CD4-positive, CD25-positive, alpha-beta regulatory T cell (primary cell): ENCODE measurements around the gene BBS2. TPM values are rescaled to one million over a fixed set of nuclear protein-coding genes. Genes with fewer than 3 reads are reported as not detected.
"Not testable (repeated sequence)": the region's sequence is repeated elsewhere in the genome, so short reads cannot be mapped to it uniquely, and the experiment has no call there.

Experiments used
- ATAC-seq, 2 donors: fragments of 150-1000 bp; cut with Tn5 transposase; one replicate each; pipeline ENCODE4 v1.10.0; 2021; ENCODE audit warnings: low read depth in 2 of 2, moderate number of reproducible peaks in 2 of 2, moderate library complexity in 1 of 2
- DNase-seq, 3 donors: peaks; one replicate each; pipeline versions ENCODE4 v3.0.0 to v3.0.0-alpha.2; 2012 to 2022; ENCODE audit warnings: mixed read lengths in 1 of 3
- H3K27ac ChIP-seq: one replicate; pipeline ENCODE4 v1.7.0; 2013; ENCODE audit warnings: mild to moderate bottlenecking, low read length; ENCODE audit not compliant: insufficient read depth, poor library complexity, severe bottlenecking
- H3K27me3 ChIP-seq: one replicate; pipeline ENCODE4 v1.7.0; 2013; ENCODE audit warnings: low read length; ENCODE audit not compliant: control insufficient read depth, insufficient read depth
- H3K36me3 ChIP-seq: one replicate; pipeline ENCODE4 v1.7.0; 2013; ENCODE audit warnings: mild to moderate bottlenecking, low read length, moderate library complexity; ENCODE audit not compliant: control insufficient read depth, insufficient read depth
- H3K4me1 ChIP-seq: 2 replicates; pipeline ENCODE4 v1.7.0; 2013; ENCODE audit warnings: mild to moderate bottlenecking, low read length; ENCODE audit not compliant: insufficient read depth, control insufficient read depth, poor library complexity, severe bottlenecking
- H3K4me3 ChIP-seq: one replicate; pipeline ENCODE4 v1.7.0; 2013; ENCODE audit warnings: low read depth, mild to moderate bottlenecking, low read length, moderate library complexity
- H3K9me3 ChIP-seq, 2 experiments: 1 replicate in 1 of 2; 2 replicates in 1 of 2; pipeline ENCODE4 v1.7.0; 2013; ENCODE audit warnings: low read length in 2 of 2, mild to moderate bottlenecking in 1 of 2, moderate library complexity in 1 of 2; ENCODE audit not compliant: control insufficient read depth in 2 of 2
- H3K27ac Mint-ChIP-seq, 3 donors: one replicate each; pipeline ENCODE4 v1.8.0; 2020 to 2022; ENCODE audit warnings: mild to moderate bottlenecking in 3 of 3, mixed read lengths in 3 of 3, moderate library complexity in 2 of 3
- H3K27me3 Mint-ChIP-seq: one replicate; pipeline ENCODE4 v1.8.0; 2022; ENCODE audit warnings: mild to moderate bottlenecking, mixed read lengths
- H3K36me3 Mint-ChIP-seq: one replicate; pipeline ENCODE4 v1.8.0; 2020; ENCODE audit warnings: mixed read lengths
- H3K4me1 Mint-ChIP-seq, 4 donors: one replicate each; pipeline ENCODE4 v1.8.0; 2020 to 2022; ENCODE audit warnings: mixed read lengths in 4 of 4, mild to moderate bottlenecking in 1 of 4
- H3K4me3 Mint-ChIP-seq, 4 donors: one replicate each; pipeline ENCODE4 v1.8.0; 2020 to 2022; ENCODE audit warnings: mild to moderate bottlenecking in 4 of 4, mixed read lengths in 4 of 4, moderate library complexity in 3 of 4
- H3K9me3 Mint-ChIP-seq, 7 donors: one replicate each; pipeline ENCODE4 v1.8.0; 2020 to 2022; ENCODE audit warnings: mixed read lengths in 7 of 7, mild to moderate bottlenecking in 3 of 7, moderate library complexity in 2 of 7
- polyA plus RNA-seq, 4 donors: library from polyadenylated mRNA; unstranded; fragments of 300-500 nt; fragmentation: Illumina TruSeq; gene quantifications; one replicate each; pipeline ENCODE4 v1.2.3, GENCODE V29; 2021
- total RNA-seq: library from RNA; stranded (reverse); gene quantifications from one replicate; pipeline ENCODE4 v1.2.3, GENCODE V29; 2022

BBS2 gene
- total and polyA plus RNA-seq, 5 donors from 2014 or later: 24.8 to 46.5 (median 37.0) TPM

DNA sequence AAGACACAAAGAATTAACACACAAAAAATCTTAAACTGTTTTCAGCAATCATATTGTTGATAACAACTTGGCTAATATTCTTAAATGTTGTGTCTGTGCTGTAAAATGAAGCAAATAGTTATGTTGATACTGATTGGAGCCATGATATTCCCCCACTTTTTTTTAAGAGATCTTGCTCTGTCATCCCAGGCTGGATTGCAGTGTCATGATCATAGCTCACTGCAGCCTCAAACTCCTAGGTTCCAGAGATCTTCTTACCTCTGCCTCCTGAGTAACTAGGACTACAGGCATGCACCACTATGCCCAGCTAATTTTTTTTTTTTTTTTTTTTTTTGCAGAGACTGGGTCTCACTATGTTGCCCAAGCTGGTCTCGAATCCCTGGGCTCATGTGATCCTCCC, 26.0 kb downstream of the BBS2 start:
- Histone ChIP-seq H3K4me3 (no peak overlapping the region), H3K4me1 (no peaks in the 10 kb centered on the region), H3K36me3 (peaks cover 42% of the 10 kb centered on the region), H3K9me3 (no peaks in the 10 kb centered on the region), H3K27me3 (no peaks in the 10 kb centered on the region), H3K27ac (no peak overlapping the region)
- Mint-ChIP-seq H3K36me3 (peaks cover 52% of the 10 kb centered on the region), H3K9me3 (no peaks in the 10 kb centered on the region), H3K27me3 (no peaks in the 10 kb centered on the region), H3K4me1 (peaks cover 0 to 8% (median 0%) of the 10 kb centered on the region in 4 donors), H3K4me3 (no peak overlapping the region), H3K27ac (no peak overlapping the region)
- ATAC-seq (no peak), DNase-seq (no peak)

DNA sequence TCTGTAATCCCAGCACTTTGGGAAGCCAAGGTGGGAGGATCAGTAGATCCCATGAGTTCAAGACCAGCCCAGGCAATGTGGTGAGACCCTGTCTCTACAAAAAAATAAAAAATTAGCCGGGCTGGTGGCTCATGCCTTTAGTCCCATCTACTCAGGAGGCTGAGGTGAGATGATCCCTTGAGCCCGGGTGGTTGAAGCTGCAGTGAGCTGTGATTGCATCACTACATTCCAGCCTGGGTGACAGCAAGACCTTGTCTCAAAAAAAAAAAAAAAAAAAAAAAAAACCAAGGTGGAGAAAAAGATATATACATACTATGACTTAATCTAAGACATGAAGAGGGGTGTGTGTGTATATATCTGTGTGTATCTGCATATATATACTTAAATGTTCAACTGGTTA, 26.7 kb downstream of the BBS2 start:
- Mint-ChIP-seq H3K4me1 (peaks cover 0 to 8% (median 0%) of the 10 kb centered on the region in 4 donors), H3K4me3 (no peak overlapping the region), H3K9me3 (no peaks in the 10 kb centered on the region), H3K27ac (no peak overlapping the region), H3K36me3 (peaks cover 46% of the 10 kb centered on the region), H3K27me3 (no peaks in the 10 kb centered on the region)
- Histone ChIP-seq H3K36me3 (peaks cover 35% of the 10 kb centered on the region), H3K4me1 (no peaks in the 10 kb centered on the region), H3K27me3 (no peaks in the 10 kb centered on the region), H3K4me3 (no peak overlapping the region), H3K9me3 (no peaks in the 10 kb centered on the region), H3K27ac (no peak overlapping the region)
- DNase-seq: no peak
- no peak for ATAC-seq

DNA sequence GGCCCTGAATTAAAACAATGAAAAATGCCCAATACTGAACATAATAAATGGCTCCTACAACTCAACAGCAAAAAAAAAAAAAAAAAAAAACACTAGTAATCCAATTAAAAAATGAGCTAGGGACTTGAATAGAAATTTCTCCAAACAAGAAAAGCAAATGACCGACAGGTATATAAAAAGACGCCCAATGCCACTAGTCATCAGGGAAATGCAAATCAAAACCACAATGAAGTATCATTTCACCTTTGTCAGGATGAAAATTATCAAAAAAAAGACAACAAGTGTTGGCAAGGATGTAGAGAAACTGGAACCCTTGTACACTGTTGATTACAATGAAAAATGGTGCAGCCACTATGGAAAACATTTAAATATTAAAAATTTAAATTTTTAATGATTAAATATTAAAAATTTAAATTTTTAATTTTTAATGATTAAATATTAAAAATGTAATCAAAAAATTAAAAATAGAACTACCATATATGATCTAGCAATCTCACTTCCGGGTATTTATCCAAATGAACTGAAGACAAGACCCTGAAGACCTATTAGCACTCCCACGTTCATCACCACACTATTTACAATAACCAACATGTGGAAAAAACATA, 28.1 kb downstream of the BBS2 start:
- Mint-ChIP-seq H3K4me1 (peaks cover 0 to 5% (median 0%) of the 10 kb centered on the region in 4 donors), H3K36me3 (peaks cover 34% of the 10 kb centered on the region), H3K27ac (no peak overlapping the region), H3K9me3 (no peaks in the 10 kb centered on the region), H3K4me3 (no peak overlapping the region), H3K27me3 (no peaks in the 10 kb centered on the region)
- H3K4me3 ChIP-seq: no peak overlapping the region
- no peaks in the 10 kb centered on the region for H3K9me3 ChIP-seq
- H3K4me1 ChIP-seq: no peaks in the 10 kb centered on the region
- DNase-seq (no peak), ATAC-seq (no peak)
- no peak overlapping the region for H3K27ac ChIP-seq
- H3K36me3 ChIP-seq: peaks cover 22% of the 10 kb centered on the region
- no peaks in the 10 kb centered on the region for H3K27me3 ChIP-seq

DNA sequence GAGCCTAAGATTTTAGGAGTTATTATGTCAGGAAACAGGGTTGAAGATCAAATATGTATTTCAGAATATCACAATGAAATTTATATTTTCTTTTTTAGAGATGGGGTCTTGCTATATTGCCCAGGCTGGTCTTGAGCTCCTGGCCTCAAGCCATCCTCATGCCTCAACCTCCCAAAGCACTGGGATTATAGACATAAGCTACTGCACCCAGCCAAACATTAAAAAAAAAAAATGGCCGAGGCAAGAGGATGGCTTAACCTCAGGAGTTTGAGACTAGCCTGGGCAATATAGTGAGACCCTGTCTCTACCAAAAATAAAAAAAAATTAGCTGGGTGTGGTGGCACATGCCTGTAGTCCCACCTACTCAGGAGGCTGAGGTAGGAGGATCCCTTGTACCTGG, 31.0 kb downstream of the BBS2 start:
- H3K4me1 ChIP-seq, DNase-seq, ATAC-seq, H3K4me3 Mint-ChIP-seq, H3K27me3 ChIP-seq, H3K27ac ChIP-seq, H3K4me3 ChIP-seq, H3K27ac Mint-ChIP-seq, H3K9me3 Mint-ChIP-seq, H3K27me3 Mint-ChIP-seq, H3K4me1 Mint-ChIP-seq, H3K9me3 ChIP-seq: not testable (repeated sequence)
- peaks cover 19% of the 10 kb centered on the region for H3K36me3 ChIP-seq
- peaks cover 29% of the 10 kb centered on the region for H3K36me3 Mint-ChIP-seq

DNA sequence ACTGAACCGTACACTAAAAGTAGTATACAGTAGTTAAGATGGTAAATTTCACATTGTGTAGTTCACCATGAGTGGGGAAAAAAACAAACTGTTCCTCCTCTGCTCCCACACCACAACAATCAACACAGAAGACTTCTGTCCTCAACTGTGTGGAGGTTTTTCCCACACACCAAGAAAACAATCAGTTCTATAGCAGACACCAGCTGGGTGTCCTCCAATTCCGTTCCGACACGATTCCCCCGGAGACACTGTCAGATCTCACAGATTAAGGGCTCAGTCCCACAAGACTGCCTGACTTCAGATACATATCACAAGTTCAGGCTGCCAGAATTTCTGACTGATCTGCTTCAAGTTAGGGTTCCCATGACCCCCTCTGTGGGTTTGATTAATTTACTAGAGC, 31.8 kb downstream of the BBS2 start:
- H3K36me3 Mint-ChIP-seq: peaks cover 24% of the 10 kb centered on the region
- Histone ChIP-seq H3K27ac (no peak overlapping the region), H3K27me3 (no peaks in the 10 kb centered on the region), H3K4me1 (no peaks in the 10 kb centered on the region), H3K4me3 (no peak overlapping the region), H3K9me3 (no peaks in the 10 kb centered on the region), H3K36me3 (peaks cover 28% of the 10 kb centered on the region)
- H3K27ac Mint-ChIP-seq: peak overlapping the region in 1 of 3 donors; percentile 52
- DNase-seq (no peak), ATAC-seq (no peak)
- no peak overlapping the region for H3K4me3 Mint-ChIP-seq
- H3K27me3 Mint-ChIP-seq: no peaks in the 10 kb centered on the region
- H3K9me3 Mint-ChIP-seq: no peaks in the 10 kb centered on the region
- H3K4me1 Mint-ChIP-seq: peaks cover 0 to 5% (median 0%) of the 10 kb centered on the region in 4 donors

DNA sequence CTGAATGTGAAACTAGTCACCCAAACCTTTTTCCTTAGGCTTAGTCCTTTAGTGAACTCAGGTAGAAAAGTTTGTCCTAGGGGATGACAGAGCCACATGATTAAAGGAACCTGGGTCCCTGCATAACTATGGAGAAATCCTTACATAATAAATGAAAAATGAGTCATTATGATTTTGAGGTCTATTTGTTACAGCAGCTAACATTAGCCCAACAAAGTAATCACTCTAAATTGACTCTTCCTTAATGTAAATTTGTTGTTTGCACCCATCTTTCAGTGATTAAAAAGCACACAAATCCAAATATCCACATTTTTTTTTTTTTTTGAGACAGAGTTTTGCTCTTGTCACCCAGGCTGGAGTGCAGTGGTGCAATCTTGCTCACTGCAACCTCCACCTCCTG, 36.4 kb downstream of the BBS2 start:
- ATAC-seq: no peak
- DNase-seq: no peak
- H3K27me3 ChIP-seq: no peaks in the 10 kb centered on the region
- no peaks in the 10 kb centered on the region for H3K4me1 ChIP-seq
- no peaks in the 10 kb centered on the region for H3K9me3 ChIP-seq
- H3K27ac Mint-ChIP-seq: no peak overlapping the region
- H3K4me3 ChIP-seq: no peak overlapping the region
- H3K4me3 Mint-ChIP-seq: no peak overlapping the region
- H3K36me3 Mint-ChIP-seq: peaks cover 34% of the 10 kb centered on the region
- no peaks in the 10 kb centered on the region for H3K9me3 Mint-ChIP-seq
- no peak overlapping the region for H3K27ac ChIP-seq
- H3K4me1 Mint-ChIP-seq: peaks cover 0 to 5% (median 0%) of the 10 kb centered on the region in 4 donors
- peaks cover 53% of the 10 kb centered on the region for H3K36me3 ChIP-seq
- no peaks in the 10 kb centered on the region for H3K27me3 Mint-ChIP-seq

DNA sequence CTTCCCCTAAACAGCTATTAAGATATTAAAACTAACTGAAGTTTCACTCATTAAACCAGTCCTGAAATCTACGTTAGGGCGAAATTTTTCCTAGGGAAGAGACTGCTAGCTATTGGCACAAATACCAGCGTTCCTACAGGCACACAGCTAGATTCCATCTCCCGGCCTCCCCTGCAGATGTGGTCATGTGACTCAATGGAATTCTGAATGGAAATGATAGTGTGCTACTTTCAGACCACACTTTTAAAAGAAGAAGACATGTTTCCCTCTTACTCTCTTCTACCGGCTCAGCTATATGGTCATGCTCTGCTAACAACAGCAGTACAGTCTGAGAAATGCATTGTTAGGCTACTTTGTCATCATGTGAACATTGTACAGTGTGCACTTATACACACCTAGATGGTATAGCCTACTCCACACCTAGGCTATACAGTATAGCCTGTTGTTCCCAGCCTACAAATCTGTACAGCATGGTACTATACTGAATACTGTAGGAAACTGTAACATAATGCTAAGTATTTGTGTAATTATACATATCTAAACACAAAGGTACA, 37.1 kb downstream of the BBS2 start:
- Histone ChIP-seq H3K4me3 (no peak overlapping the region), H3K4me1 (no peaks in the 10 kb centered on the region), H3K27ac (no peak overlapping the region), H3K36me3 (peaks cover 58% of the 10 kb centered on the region), H3K9me3 (no peaks in the 10 kb centered on the region), H3K27me3 (no peaks in the 10 kb centered on the region)
- Mint-ChIP-seq H3K36me3 (peaks cover 35% of the 10 kb centered on the region), H3K4me3 (no peak overlapping the region), H3K4me1 (peaks cover 0 to 5% (median 0%) of the 10 kb centered on the region in 4 donors), H3K27ac (no peak overlapping the region), H3K27me3 (no peaks in the 10 kb centered on the region), H3K9me3 (no peaks in the 10 kb centered on the region)
- ATAC-seq: no peak
- DNase-seq: no peak

DNA sequence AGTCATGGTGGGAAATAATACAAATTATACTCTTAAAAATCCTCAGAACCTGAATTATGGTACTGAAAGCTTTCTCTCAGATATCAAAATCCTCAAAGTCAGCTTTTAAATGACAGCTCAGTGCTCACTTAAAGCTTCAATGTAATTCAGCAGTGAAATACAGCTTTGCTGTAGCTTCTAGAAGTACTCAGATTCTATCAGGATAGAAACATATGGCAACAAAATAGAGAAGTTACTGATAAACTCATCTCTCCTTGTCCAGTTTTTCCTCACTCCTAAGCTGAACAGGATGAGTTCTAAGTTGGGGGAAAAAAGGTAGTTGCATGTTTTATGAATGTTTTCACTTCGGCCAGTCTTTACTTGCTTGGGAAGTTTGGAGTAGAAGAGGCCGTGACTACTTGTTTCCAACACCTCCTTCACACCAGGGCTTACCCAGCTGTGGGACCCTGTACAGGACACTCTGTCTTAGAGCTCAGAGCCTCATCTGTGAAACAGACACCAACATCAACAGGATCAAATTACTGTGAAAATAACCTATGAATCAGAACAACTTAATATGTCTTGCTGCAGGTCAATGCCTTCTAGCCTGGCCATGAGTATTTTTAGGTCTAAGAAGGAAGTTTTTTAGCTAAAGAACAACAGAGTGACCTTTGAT, 38.2 kb downstream of the BBS2 start:
- H3K9me3 Mint-ChIP-seq: no peaks in the 10 kb centered on the region
- Histone ChIP-seq H3K4me1 (no peaks in the 10 kb centered on the region), H3K27ac (no peak overlapping the region), H3K4me3 (no peak overlapping the region), H3K36me3 (peaks cover 67% of the 10 kb centered on the region), H3K27me3 (no peaks in the 10 kb centered on the region), H3K9me3 (no peaks in the 10 kb centered on the region)
- ATAC-seq (no peak), DNase-seq (no peak)
- H3K4me1 Mint-ChIP-seq: peaks cover 0 to 10% (median 1%) of the 10 kb centered on the region in 4 donors
- H3K4me3 Mint-ChIP-seq: no peak overlapping the region
- peaks cover 42% of the 10 kb centered on the region for H3K36me3 Mint-ChIP-seq
- H3K27ac Mint-ChIP-seq: peak overlapping the region in 1 of 3 donors; percentile 20
- H3K27me3 Mint-ChIP-seq: no peaks in the 10 kb centered on the region
